H1 (cell line): ENCODE measurements around the gene CLDN14. TPM values are rescaled to one million over a fixed set of nuclear protein-coding genes. Genes with fewer than 3 reads are reported as not detected.

Source experiments
- JUN ChIP-seq: IDR thresholded peaks from 2 replicates; pipeline ENCODE4 v1.6.1; 2011; ENCODE audit warnings: low read depth, mild to moderate bottlenecking, improper control_type of control experiment, low read length
- polyA plus RNA-seq, 7 experiments: library from polyadenylated mRNA; depleted of rRNA in 3 of 7; stranded (reverse) in 5 of 7; unstranded in 2 of 7; fragments of >200 nt in 5 of 7; fragments of 200-250 nt in 2 of 7; gene quantifications; 1 replicate in 5 of 7; 2 replicates in 1 of 7; 4 replicates in 1 of 7; pipeline versions ENCODE4 v1.2.1 to v1.2.3, GENCODE V29; 2011 to 2013; ENCODE audit warnings: missing spikeins in 2 of 7, mixed read lengths in 2 of 7
- total RNA-seq: library from RNA; stranded (reverse); fragmentation: NEBNext Ultra II Directional; extraction: Animal tissue kit (Norgen Biotek cat#: 25700); gene quantifications from 2 replicates; pipeline ENCODE4 v1.2.1, GENCODE V29; 2021
- TF ChIP-seq, protein P1 (sequence below): IDR thresholded peaks from 2 replicates; pipeline ENCODE4 v1.6.1; 2011; ENCODE audit warnings: low read depth, mild to moderate bottlenecking, low read length; ENCODE audit not compliant: insufficient read depth
- TF ChIP-seq, protein P2 (sequence below): fragments of 300-600 bp; sonication (generic); IDR thresholded peaks from 2 replicates; pipeline ENCODE4 v1.7.1; 2012; ENCODE audit warnings: low read length, moderate library complexity, mild to moderate bottlenecking, inconsistent platforms; ENCODE audit not compliant: insufficient replicate concordance

The CLDN14 gene
- total and polyA plus RNA-seq, 2 of the 8 experiments (the other 6 are each of a cell fraction or from before 2014, with no cell fraction given), result 0.08 TPM; not detected in 1

DNA sequence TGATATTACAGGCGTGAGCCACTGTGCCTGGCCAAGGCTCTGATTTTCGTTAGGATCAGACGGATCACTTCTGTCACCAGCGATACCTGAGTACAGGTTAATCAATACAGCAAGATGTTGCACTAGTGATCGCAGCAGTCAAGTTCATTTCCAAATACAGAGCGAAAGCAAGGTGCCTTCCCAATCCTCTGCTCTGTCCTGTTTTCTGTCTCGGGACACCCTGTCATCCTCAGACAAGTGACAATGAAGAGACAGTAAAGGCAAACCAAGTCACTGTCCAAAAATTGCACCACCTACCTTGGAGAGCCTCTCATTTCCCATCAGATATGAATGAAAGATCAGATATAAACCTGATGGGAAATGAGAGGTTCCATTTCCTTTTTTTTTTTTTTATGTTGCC is 5.6 kb upstream of the CLDN14 start (continued):
- TF ChIP-seq, protein P1, sequence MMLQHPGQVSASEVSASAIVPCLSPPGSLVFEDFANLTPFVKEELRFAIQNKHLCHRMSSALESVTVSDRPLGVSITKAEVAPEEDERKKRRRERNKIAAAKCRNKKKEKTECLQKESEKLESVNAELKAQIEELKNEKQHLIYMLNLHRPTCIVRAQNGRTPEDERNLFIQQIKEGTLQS, result no peak
- TF ChIP-seq JUN, result no peak
- TF ChIP-seq, protein P2, sequence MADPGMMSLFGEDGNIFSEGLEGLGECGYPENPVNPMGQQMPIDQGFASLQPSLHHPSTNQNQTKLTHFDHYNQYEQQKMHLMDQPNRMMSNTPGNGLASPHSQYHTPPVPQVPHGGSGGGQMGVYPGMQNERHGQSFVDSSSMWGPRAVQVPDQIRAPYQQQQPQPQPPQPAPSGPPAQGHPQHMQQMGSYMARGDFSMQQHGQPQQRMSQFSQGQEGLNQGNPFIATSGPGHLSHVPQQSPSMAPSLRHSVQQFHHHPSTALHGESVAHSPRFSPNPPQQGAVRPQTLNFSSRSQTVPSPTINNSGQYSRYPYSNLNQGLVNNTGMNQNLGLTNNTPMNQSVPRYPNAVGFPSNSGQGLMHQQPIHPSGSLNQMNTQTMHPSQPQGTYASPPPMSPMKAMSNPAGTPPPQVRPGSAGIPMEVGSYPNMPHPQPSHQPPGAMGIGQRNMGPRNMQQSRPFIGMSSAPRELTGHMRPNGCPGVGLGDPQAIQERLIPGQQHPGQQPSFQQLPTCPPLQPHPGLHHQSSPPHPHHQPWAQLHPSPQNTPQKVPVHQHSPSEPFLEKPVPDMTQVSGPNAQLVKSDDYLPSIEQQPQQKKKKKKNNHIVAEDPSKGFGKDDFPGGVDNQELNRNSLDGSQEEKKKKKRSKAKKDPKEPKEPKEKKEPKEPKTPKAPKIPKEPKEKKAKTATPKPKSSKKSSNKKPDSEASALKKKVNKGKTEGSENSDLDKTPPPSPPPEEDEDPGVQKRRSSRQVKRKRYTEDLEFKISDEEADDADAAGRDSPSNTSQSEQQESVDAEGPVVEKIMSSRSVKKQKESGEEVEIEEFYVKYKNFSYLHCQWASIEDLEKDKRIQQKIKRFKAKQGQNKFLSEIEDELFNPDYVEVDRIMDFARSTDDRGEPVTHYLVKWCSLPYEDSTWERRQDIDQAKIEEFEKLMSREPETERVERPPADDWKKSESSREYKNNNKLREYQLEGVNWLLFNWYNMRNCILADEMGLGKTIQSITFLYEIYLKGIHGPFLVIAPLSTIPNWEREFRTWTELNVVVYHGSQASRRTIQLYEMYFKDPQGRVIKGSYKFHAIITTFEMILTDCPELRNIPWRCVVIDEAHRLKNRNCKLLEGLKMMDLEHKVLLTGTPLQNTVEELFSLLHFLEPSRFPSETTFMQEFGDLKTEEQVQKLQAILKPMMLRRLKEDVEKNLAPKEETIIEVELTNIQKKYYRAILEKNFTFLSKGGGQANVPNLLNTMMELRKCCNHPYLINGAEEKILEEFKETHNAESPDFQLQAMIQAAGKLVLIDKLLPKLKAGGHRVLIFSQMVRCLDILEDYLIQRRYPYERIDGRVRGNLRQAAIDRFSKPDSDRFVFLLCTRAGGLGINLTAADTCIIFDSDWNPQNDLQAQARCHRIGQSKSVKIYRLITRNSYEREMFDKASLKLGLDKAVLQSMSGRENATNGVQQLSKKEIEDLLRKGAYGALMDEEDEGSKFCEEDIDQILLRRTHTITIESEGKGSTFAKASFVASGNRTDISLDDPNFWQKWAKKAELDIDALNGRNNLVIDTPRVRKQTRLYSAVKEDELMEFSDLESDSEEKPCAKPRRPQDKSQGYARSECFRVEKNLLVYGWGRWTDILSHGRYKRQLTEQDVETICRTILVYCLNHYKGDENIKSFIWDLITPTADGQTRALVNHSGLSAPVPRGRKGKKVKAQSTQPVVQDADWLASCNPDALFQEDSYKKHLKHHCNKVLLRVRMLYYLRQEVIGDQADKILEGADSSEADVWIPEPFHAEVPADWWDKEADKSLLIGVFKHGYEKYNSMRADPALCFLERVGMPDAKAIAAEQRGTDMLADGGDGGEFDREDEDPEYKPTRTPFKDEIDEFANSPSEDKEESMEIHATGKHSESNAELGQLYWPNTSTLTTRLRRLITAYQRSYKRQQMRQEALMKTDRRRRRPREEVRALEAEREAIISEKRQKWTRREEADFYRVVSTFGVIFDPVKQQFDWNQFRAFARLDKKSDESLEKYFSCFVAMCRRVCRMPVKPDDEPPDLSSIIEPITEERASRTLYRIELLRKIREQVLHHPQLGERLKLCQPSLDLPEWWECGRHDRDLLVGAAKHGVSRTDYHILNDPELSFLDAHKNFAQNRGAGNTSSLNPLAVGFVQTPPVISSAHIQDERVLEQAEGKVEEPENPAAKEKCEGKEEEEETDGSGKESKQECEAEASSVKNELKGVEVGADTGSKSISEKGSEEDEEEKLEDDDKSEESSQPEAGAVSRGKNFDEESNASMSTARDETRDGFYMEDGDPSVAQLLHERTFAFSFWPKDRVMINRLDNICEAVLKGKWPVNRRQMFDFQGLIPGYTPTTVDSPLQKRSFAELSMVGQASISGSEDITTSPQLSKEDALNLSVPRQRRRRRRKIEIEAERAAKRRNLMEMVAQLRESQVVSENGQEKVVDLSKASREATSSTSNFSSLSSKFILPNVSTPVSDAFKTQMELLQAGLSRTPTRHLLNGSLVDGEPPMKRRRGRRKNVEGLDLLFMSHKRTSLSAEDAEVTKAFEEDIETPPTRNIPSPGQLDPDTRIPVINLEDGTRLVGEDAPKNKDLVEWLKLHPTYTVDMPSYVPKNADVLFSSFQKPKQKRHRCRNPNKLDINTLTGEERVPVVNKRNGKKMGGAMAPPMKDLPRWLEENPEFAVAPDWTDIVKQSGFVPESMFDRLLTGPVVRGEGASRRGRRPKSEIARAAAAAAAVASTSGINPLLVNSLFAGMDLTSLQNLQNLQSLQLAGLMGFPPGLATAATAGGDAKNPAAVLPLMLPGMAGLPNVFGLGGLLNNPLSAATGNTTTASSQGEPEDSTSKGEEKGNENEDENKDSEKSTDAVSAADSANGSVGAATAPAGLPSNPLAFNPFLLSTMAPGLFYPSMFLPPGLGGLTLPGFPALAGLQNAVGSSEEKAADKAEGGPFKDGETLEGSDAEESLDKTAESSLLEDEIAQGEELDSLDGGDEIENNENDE, result no peak
